Measurements from ENCODE around the gene IGFBP1.
"Not testable (repeated sequence)": the region's sequence is repeated elsewhere in the genome, so short reads cannot be mapped to it uniquely, and the experiment has no call there.

IGFBP1 gene
- long read RNA-seq, donor 1 = 0 reads
- long read RNA-seq, donor 2 = 0 reads
- long read RNA-seq, donor 3 = 0 reads
- long read RNA-seq, donor 4 = 0 reads
- long read RNA-seq, donor 5 = 0 reads
- long read RNA-seq, donor 6, partial matches to known transcripts = 0 of 1 reads
- long read RNA-seq, donor 6, other reads (novel, unspliced or antisense) = 0 of 1 reads
- long read RNA-seq, donor 7 = 0 reads
- long read RNA-seq, donor 8 = 0 reads

GRCh38 chr7:45888185-45888992 is at the start of gene IGFBP1:
Gene IGFBP1, plus strand, starts transcription at chr7:45888488. Its CDS starts 165 bp downstream, at chr7:45888653.
- DNase-seq = peak; percentile 70

GRCh38 chr7:45838852-45839251 is 49.4 kb upstream of the IGFBP1 start:
- DNase-seq = not testable (repeated sequence)

GRCh38 chr7:45841926-45842717 is 46.2 kb upstream of the IGFBP1 start:
- DNase-seq = not testable (repeated sequence)

- not testable (repeated sequence) for DNase-seq
These were observed 41.8 kb upstream of the IGFBP1 start for GRCh38 chr7:45846536-45846935.

GRCh38 chr7:45848734-45849133 is 39.6 kb upstream of the IGFBP1 start:
- not testable (repeated sequence) for DNase-seq

- DNase-seq = not testable (repeated sequence)
These were observed 35.3 kb upstream of the IGFBP1 start for GRCh38 chr7:45852984-45853383.

- DNase-seq = not testable (repeated sequence)
These were observed 34.8 kb upstream of the IGFBP1 start for GRCh38 chr7:45853491-45853890.

- not testable (repeated sequence) for DNase-seq
These were observed 32.6 kb upstream of the IGFBP1 start for GRCh38 chr7:45855680-45856079.

GRCh38 chr7:45856888-45857287 is 31.4 kb upstream of the IGFBP1 start:
- DNase-seq = not testable (repeated sequence)

GRCh38 chr7:45863715-45864114 is 24.6 kb upstream of the IGFBP1 start:
- DNase-seq = no peak

GRCh38 chr7:45865594-45866410 is 22.5 kb upstream of the IGFBP1 start:
- no peak for DNase-seq

GRCh38 chr7:45867471-45867870 is 20.8 kb upstream of the IGFBP1 start:
- DNase-seq = no peak

- no peak for DNase-seq
These were observed 18.9 kb upstream of the IGFBP1 start for GRCh38 chr7:45869426-45869825.

GRCh38 chr7:45872116-45873034 is 15.9 kb upstream of the IGFBP1 start:
- no peak for DNase-seq

- no peak for DNase-seq
These were observed 15.3 kb upstream of the IGFBP1 start, which contains the start of gene CCDC201 for GRCh38 chr7:45873035-45873354. Gene CCDC201, minus strand, starts transcription at chr7:45873082. Its CDS starts 75 bp downstream, at chr7:45873007.

GRCh38 chr7:45873355-45873754 is 14.9 kb upstream of the IGFBP1 start:
- DNase-seq = no peak

- DNase-seq = no peak
These were observed 13.7 kb upstream of the IGFBP1 start for GRCh38 chr7:45874408-45875131.

- DNase-seq = no peak
These were observed 11.8 kb upstream of the IGFBP1 start for GRCh38 chr7:45876519-45876918.

- no peak for DNase-seq
These were observed 9.7 kb upstream of the IGFBP1 start for GRCh38 chr7:45878457-45879144.

GRCh38 chr7:45880433-45880860 is 7.8 kb upstream of the IGFBP1 start:
- no peak for DNase-seq

Measured in right kidney (tissue), 9 donors.